Sigmoid colon (tissue), 4 donors: ENCODE results near the gene APOLD1.

Experiments
- CTCF ChIP-seq, 4 experiments: fragments of 450-650 bp in 3 of 4; fragments of 200-600 bp in 1 of 4; IDR thresholded peaks; one replicate each; pipeline ENCODE4 v1.5.1; 2016 to 2019; ENCODE audit warnings: antibody characterized with exemption in 4 of 4, mild to moderate bottlenecking in 3 of 4, moderate library complexity in 2 of 4
- POLR2AphosphoS5 ChIP-seq, 4 donors: sonication (generic); formaldehyde crosslinking; IDR thresholded peaks; one replicate each; pipeline ENCODE4 v1.6.1; 2017; ENCODE audit warnings: antibody characterized with exemption in 4 of 4

- TF ChIP-seq CTCF (IDR thresholded peaks at IDR 0.05): no peak
- no peak for TF ChIP-seq POLR2AphosphoS5 (IDR thresholded peaks at IDR 0.05)
Observed at GRCh38 chr12:12741660-12742059, 43.8 kb upstream of the APOLD1 start.
